GM23248 (cell line): Measurements from ENCODE around the gene WDR54. TPM values are rescaled to one million over a fixed set of nuclear protein-coding genes. Genes with fewer than 3 reads are reported as not detected.

Experiments used
- DNase-seq: peaks from one replicate; pipeline ENCODE4 v3.0.0-alpha.2; 2015
- H2AFZ ChIP-seq: fragments of 200-600 bp; sonication (generic); 2 replicates; pipeline ENCODE4 v1.6.1; 2016; ENCODE audit warnings: antibody characterized with exemption
- H3F3A ChIP-seq: fragments of 200-600 bp; sonication (generic); 2 replicates; pipeline ENCODE4 v1.6.1; 2016; ENCODE audit warnings: mild to moderate bottlenecking, antibody characterized with exemption, mixed run types; ENCODE audit not compliant: insufficient read depth
- H3K27ac ChIP-seq: fragments of 200-600 bp; sonication (generic); 2 replicates; pipeline ENCODE4 v1.5.1; 2016; ENCODE audit warnings: mild to moderate bottlenecking
- H3K27me3 ChIP-seq: fragments of 200-600 bp; sonication (generic); replicated peaks from 2 replicates; pipeline ENCODE4 v1.6.1; 2016; ENCODE audit warnings: mild to moderate bottlenecking; ENCODE audit not compliant: insufficient read depth
- H3K36me3 ChIP-seq: fragments of 200-600 bp; sonication (generic); 2 replicates; pipeline ENCODE4 v1.6.1; 2016; ENCODE audit warnings: low read depth, mild to moderate bottlenecking
- H3K4me1 ChIP-seq: fragments of 200-600 bp; sonication (generic); 2 replicates; pipeline ENCODE4 v1.6.1; 2016; ENCODE audit warnings: mild to moderate bottlenecking; ENCODE audit not compliant: insufficient read depth
- H3K4me2 ChIP-seq: fragments of 200-600 bp; sonication (generic); one replicate; pipeline ENCODE4 v1.6.1; 2016; ENCODE audit warnings: mild to moderate bottlenecking; ENCODE audit not compliant: unreplicated experiment
- H3K4me3 ChIP-seq: fragments of 200-600 bp; sonication (generic); 2 replicates; pipeline ENCODE4 v1.5.1; 2016; ENCODE audit warnings: mild to moderate bottlenecking
- H3K79me2 ChIP-seq: fragments of 200-600 bp; sonication (generic); 2 replicates; pipeline ENCODE4 v1.6.1; 2016; ENCODE audit warnings: mild to moderate bottlenecking; ENCODE audit not compliant: insufficient read depth
- H3K9ac ChIP-seq: fragments of 200-600 bp; sonication (generic); 2 replicates; pipeline ENCODE4 v1.6.1; 2016; ENCODE audit warnings: mild to moderate bottlenecking
- H3K9me2 ChIP-seq: fragments of 200-600 bp; sonication (generic); 2 replicates; pipeline ENCODE4 v1.6.1; 2016; ENCODE audit warnings: mixed run types, mild to moderate bottlenecking, moderate library complexity; ENCODE audit not compliant: insufficient read depth
- H3K9me3 ChIP-seq: fragments of 200-600 bp; sonication (generic); one replicate; pipeline ENCODE4 v1.6.1; 2017; ENCODE audit warnings: low read depth
- H4K20me1 ChIP-seq: fragments of 200-600 bp; sonication (generic); 2 replicates; pipeline ENCODE4 v1.6.0; 2016; ENCODE audit not compliant: insufficient read depth
- EZH2 ChIP-seq: fragments of 200-600 bp; sonication (generic); IDR thresholded peaks from 2 replicates; pipeline ENCODE4 v1.6.1; 2018; ENCODE audit warnings: antibody characterized with exemption, mild to moderate bottlenecking; ENCODE audit not compliant: insufficient read depth, poor library complexity, severe bottlenecking
- EZH2phosphoT487 ChIP-seq: fragments of 200-600 bp; sonication (generic); IDR thresholded peaks from 2 replicates; pipeline ENCODE4 v1.6.1; 2018; ENCODE audit warnings: antibody characterized with exemption, moderate library complexity, mild to moderate bottlenecking, low read depth; ENCODE audit not compliant: insufficient read depth
- WGBS, 2 experiments: methylation state at CpG; one replicate each; pipeline ENCODE4 v1.1.6; 2015 to 2017; ENCODE audit warnings: low lambda C conversion rate in 2 of 2, low coverage in 1 of 2; ENCODE audit errors: missing lambda C conversion rate in 2 of 2; 5-methylcytosine and 5-hydroxymethylcytosine counted together
- in situ Hi-C: fragments of 300-500 bp; cut with MboI; formaldehyde crosslinking; loops from 2 replicates; pipeline ENCODE4 v1.15.0; 2020
- polyA plus RNA-seq: library from polyadenylated mRNA; unstranded; fragments of >200 nt; fragmentation: Nextera tagmentation; extraction: Ambion mirVana; gene quantifications from 2 replicates; pipeline ENCODE4 v1.2.1, GENCODE V29; 2016
- total RNA-seq: library from RNA; depleted of rRNA; stranded (reverse); fragments of >200 nt; shearing (Covaris generic); gene quantifications from 2 replicates; pipeline ENCODE4 v1.2.3, GENCODE V29; 2014

WDR54 gene
- total and polyA plus RNA-seq, 2 experiments from 2014 or later = 45.0 to 50.8 TPM

- H3K79me2 ChIP-seq = peaks cover 70% of the 10 kb centered on the region
- no peak for TF ChIP-seq EZH2
- no peak for TF ChIP-seq EZH2phosphoT487
- H3K27me3 ChIP-seq = no peaks in the 10 kb centered on the region
- no peaks in the 10 kb centered on the region for H3F3A ChIP-seq
- H3K4me1 ChIP-seq = peaks cover 14% of the 10 kb centered on the region
- in situ Hi-C loops = no loop called here
- no peaks in the 10 kb centered on the region for H3K9me3 ChIP-seq
- H3K9me2 ChIP-seq = no peaks in the 10 kb centered on the region
- peak; percentile 50 for DNase-seq
- no peak overlapping the region for H3K4me2 ChIP-seq
- WGBS, 2 experiments = 70 to 73% methylated on average over 19 of the region's 19 CpGs
- peaks cover 17% of the 10 kb centered on the region; the same call in 1 of the 2 replicates for H3K36me3 ChIP-seq
- H3K9ac ChIP-seq = no peak overlapping the region
- no peak overlapping the region for H3K27ac ChIP-seq
- no peaks in the 10 kb centered on the region for H4K20me1 ChIP-seq
- H3K4me3 ChIP-seq = no peak overlapping the region
- no peak overlapping the region for H2AFZ ChIP-seq
These were observed 46.9 kb upstream of the WDR54 start for GRCh38 chr2:74374509-74375205.

GRCh38 chr2:74375838-74376237 is 45.7 kb upstream of the WDR54 start:
- no peaks in the 10 kb centered on the region for H4K20me1 ChIP-seq
- no peak overlapping the region for H3K9ac ChIP-seq
- H3K79me2 ChIP-seq = peaks cover 81% of the 10 kb centered on the region
- no peaks in the 10 kb centered on the region for H3K27me3 ChIP-seq
- no peak overlapping the region for H3K27ac ChIP-seq
- WGBS, 2 experiments = 83 to 95% methylated on average over 2 of the region's 2 CpGs
- H3K36me3 ChIP-seq = peaks cover 8% of the 10 kb centered on the region; the same call in 1 of the 2 replicates
- H3K4me2 ChIP-seq = no peak overlapping the region
- no peak for DNase-seq
- H3K4me1 ChIP-seq = peaks cover 23% of the 10 kb centered on the region
- H3F3A ChIP-seq = 0 out of 2 replicates have a peak, but pooled peaks cover 4% of the 10 kb centered on the region
- H3K9me3 ChIP-seq = no peaks in the 10 kb centered on the region
- H2AFZ ChIP-seq = no peak overlapping the region
- no peak for TF ChIP-seq EZH2phosphoT487
- no peak for TF ChIP-seq EZH2
- H3K9me2 ChIP-seq = no peaks in the 10 kb centered on the region
- no peak overlapping the region for H3K4me3 ChIP-seq
- in situ Hi-C loops = no loop called here

- H3K27me3 ChIP-seq = no peaks in the 10 kb centered on the region
- no peak overlapping the region for H3K4me3 ChIP-seq
- in situ Hi-C loops = no loop called here
- no peak overlapping the region for H3K4me2 ChIP-seq
- H3K36me3 ChIP-seq = peaks cover 8% of the 10 kb centered on the region; the same call in 1 of the 2 replicates
- 94% methylated on average over 10 of the region's 10 CpGs for WGBS, 2 experiments
- H3K9ac ChIP-seq = no peak overlapping the region
- no peaks in the 10 kb centered on the region for H4K20me1 ChIP-seq
- H3K4me1 ChIP-seq = peaks cover 30% of the 10 kb centered on the region
- H2AFZ ChIP-seq = no peak overlapping the region
- H3F3A ChIP-seq = peaks cover 11% of the 10 kb centered on the region; the same call in 1 of the 2 replicates
- no peak for TF ChIP-seq EZH2phosphoT487
- TF ChIP-seq EZH2 = no peak
- H3K9me2 ChIP-seq = no peaks in the 10 kb centered on the region
- H3K9me3 ChIP-seq = no peaks in the 10 kb centered on the region
- DNase-seq = no peak
- H3K27ac ChIP-seq = no peak overlapping the region
- peaks cover 96% of the 10 kb centered on the region for H3K79me2 ChIP-seq
These were observed 43.5 kb upstream of the WDR54 start for GRCh38 chr2:74378007-74378406.

- TF ChIP-seq EZH2 (no peak), EZH2phosphoT487 (no peak)
- Histone ChIP-seq H3K36me3 (peaks cover 8% of the 10 kb centered on the region; the same call in 1 of the 2 replicates), H2AFZ (no peak within 1 kb of the TSS), H4K20me1 (no peaks in the 10 kb centered on the region), H3K9ac (peak within 1 kb of the TSS; percentile 81), H3K27me3 (no peaks in the 10 kb centered on the region), H3K27ac (peak within 1 kb of the TSS; percentile 64), H3K9me2 (no peaks in the 10 kb centered on the region), H3K9me3 (no peaks in the 10 kb centered on the region), H3K79me2 (peaks cover 94% of the 10 kb centered on the region), H3K4me3 (peak within 1 kb of the TSS; percentile 74), H3F3A (peaks cover 28% of the 10 kb centered on the region), H3K4me2 (peak within 1 kb of the TSS; percentile 89), H3K4me1 (peaks cover 51% of the 10 kb centered on the region)
- peak; percentile 90 for DNase-seq
- in situ Hi-C loops = no loop called here
- 8 to 10% methylated on average over 14 of the region's 14 CpGs for WGBS, 2 experiments
These were observed 41.4 kb upstream of the WDR54 start, which contains the start of gene DCTN1 for GRCh38 chr2:74379851-74380789. DCTN1 (minus strand) TSS chr2:74380311; CDS start chr2:74380037, 274 bp downstream.
